ENCODE data around the gene UBE2E2.

DNA sequence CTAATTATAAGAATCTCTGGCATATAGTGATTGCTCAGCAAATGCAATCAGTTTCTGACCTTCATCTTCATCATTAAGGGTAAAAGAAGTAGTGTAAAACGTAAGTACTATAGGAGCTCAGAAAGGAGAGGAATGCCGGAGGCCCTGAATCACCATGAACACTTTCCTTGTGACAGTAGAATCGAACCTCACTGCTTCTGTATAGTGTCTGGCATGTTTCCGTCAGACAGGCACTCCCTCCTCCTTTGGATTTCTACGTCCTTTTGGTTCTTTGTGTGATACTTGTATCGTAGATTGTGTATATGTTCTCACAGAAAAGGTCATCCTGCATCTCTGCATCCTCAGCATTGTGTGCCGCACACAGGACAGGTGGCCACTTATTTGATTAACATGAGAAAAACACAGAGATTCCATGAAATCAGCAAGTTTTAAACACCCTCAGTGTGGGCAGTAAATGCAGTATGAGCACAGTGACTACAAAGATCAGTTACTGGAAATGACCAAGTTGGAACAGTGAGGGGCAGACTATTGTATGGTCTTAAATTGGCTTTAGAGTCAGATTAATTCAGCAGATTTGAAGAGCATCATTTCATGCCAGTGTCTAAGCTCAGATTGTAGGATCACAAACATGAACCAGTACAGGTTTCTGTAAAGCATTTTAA lies 234.5 kb downstream of the UBE2E2 start:
- TF ChIP-seq TAF1 (IDR thresholded peaks at IDR 0.05; ENCODE audit: borderline replicate concordance, low read depth, low read length) (no peak), POLR2AphosphoS5 (IDR thresholded peaks at IDR 0.05; ENCODE audit: low read depth, low read length) (no peak), POLR2A (IDR thresholded peaks at IDR 0.05; ENCODE audit: low read depth, low read length) (no peak)
